B cell (primary cell): ENCODE data around the gene GNG3. TPM values are rescaled to one million over a fixed set of nuclear protein-coding genes. Genes with fewer than 3 reads are reported as not detected.
"Not testable (repeated sequence)": the region's sequence is repeated elsewhere in the genome, so short reads cannot be mapped to it uniquely, and the experiment has no call there.

ENCODE experiments used
- ATAC-seq: fragments of 200-7000 bp; cut with Tn5 transposase; one replicate; pipeline ENCODE4 v1.10.0; 2021; ENCODE audit warnings: low read depth, mild to moderate bottlenecking, moderate number of reproducible peaks, moderate library complexity
- CTCF ChIA-PET: fragments of 350-600 bp; sonication (Branson Sonifier 250); formaldehyde crosslinking; loops from one replicate; lab custom pipeline; 2021; ENCODE audit warnings: antibody characterized with exemption, inconsistent platforms; lab: Charles Lee
- POLR2A ChIA-PET: fragments of 350-600 bp; sonication (Branson Sonifier 250); formaldehyde crosslinking; loops from one replicate; lab custom pipeline; 2021; ENCODE audit warnings: antibody characterized with exemption; lab: Charles Lee
- DNase-seq: peaks from one replicate; pipeline ENCODE4 v3.0.0; 2013
- H2AFZ ChIP-seq: 2 replicates; pipeline ENCODE4 v1.6.1; 2012; ENCODE audit warnings: mild to moderate bottlenecking, low read depth, low read length; ENCODE audit not compliant: insufficient read depth, poor library complexity, severe bottlenecking
- H3K27ac ChIP-seq, 2 donors: 1 replicate in 1 of 2; 2 replicates in 1 of 2; pipeline ENCODE4 v1.5.1; 2012 to 2013; ENCODE audit warnings: low read length in 2 of 2, mild to moderate bottlenecking in 2 of 2, moderate library complexity in 1 of 2
- H3K27me3 ChIP-seq, 4 experiments: fragments of 200-600 bp in 1 of 4; sonication (generic) in 1 of 4; replicated peaks in 1 of 4; 1 replicate in 2 of 4; 2 replicates in 2 of 4; pipeline versions ENCODE4 v1.6.1 to v1.7.0; 2013 to 2016; ENCODE audit warnings: low read length in 3 of 4, mild to moderate bottlenecking in 2 of 4, mixed read lengths in 1 of 4, moderate library complexity in 1 of 4; ENCODE audit not compliant: insufficient read depth in 4 of 4, control insufficient read depth in 3 of 4; ENCODE audit errors: control extremely low read depth in 1 of 4
- H3K36me3 ChIP-seq, 2 experiments: replicated peaks in 1 of 2; 1 replicate in 1 of 2; 2 replicates in 1 of 2; pipeline versions ENCODE4 v1.6.1 to v1.7.1; 2013; ENCODE audit warnings: low read length in 1 of 2; ENCODE audit not compliant: insufficient read depth in 2 of 2, control insufficient read depth in 1 of 2; ENCODE audit errors: control extremely low read depth in 1 of 2, extremely low read depth in 1 of 2
- H3K4me1 ChIP-seq, 2 donors: fragments of 200-600 bp in 1 of 2; sonication (generic) in 1 of 2; 1 replicate in 1 of 2; 2 replicates in 1 of 2; pipeline versions ENCODE4 v1.5.1 to v1.6.1; 2013 to 2017; ENCODE audit warnings: low read length in 2 of 2; ENCODE audit not compliant: control insufficient read depth in 2 of 2, insufficient read depth in 2 of 2
- H3K4me2 ChIP-seq: replicated peaks from 2 replicates; pipeline ENCODE3; 2012; ENCODE audit warnings: mild to moderate bottlenecking, low read depth, low read length; ENCODE audit not compliant: poor library complexity, severe bottlenecking
- H3K4me3 ChIP-seq, 5 experiments: fragments of 200-600 bp in 1 of 5; sonication (generic) in 1 of 5; 1 replicate in 3 of 5; 2 replicates in 2 of 5; pipeline versions ENCODE4 v1.5.1 to v1.7.0; 2011 to 2016; ENCODE audit warnings: low read length in 4 of 5, mild to moderate bottlenecking in 4 of 5, low read depth in 2 of 5, control low read depth in 1 of 5, moderate library complexity in 1 of 5; ENCODE audit not compliant: insufficient read depth in 1 of 5; ENCODE audit errors: control extremely low read depth in 1 of 5, extremely low read depth in 1 of 5
- H3K79me2 ChIP-seq: fragments of 200-600 bp; sonication (generic); one replicate; pipeline ENCODE4 v1.6.0; 2016; ENCODE audit warnings: low read length; ENCODE audit not compliant: control insufficient read depth, insufficient read depth
- H3K9ac ChIP-seq: fragments of 200-600 bp; sonication (generic); 2 replicates; pipeline ENCODE4 v1.6.1; 2017; ENCODE audit warnings: mild to moderate bottlenecking, low read length, moderate library complexity
- H3K9me3 ChIP-seq, 3 donors: one replicate each; pipeline versions ENCODE4 v1.6.1 to v1.7.1; 2013; ENCODE audit warnings: low read length in 2 of 3; ENCODE audit not compliant: control insufficient read depth in 2 of 3, insufficient read depth in 1 of 3; ENCODE audit errors: control extremely low read depth in 1 of 3
- H4K20me1 ChIP-seq: 2 replicates; pipeline ENCODE4 v1.6.0; 2012; ENCODE audit warnings: mild to moderate bottlenecking, low read length; ENCODE audit not compliant: insufficient read depth, control insufficient read depth, poor library complexity, severe bottlenecking
- H3K27ac Mint-ChIP-seq: one replicate; pipeline ENCODE4 v1.8.0; 2021; ENCODE audit warnings: mixed read lengths
- H3K27me3 Mint-ChIP-seq: one replicate; pipeline ENCODE4 v1.8.0; 2021; ENCODE audit warnings: mixed read lengths
- H3K4me1 Mint-ChIP-seq: one replicate; pipeline ENCODE4 v1.8.0; 2021; ENCODE audit warnings: mixed read lengths
- H3K4me3 Mint-ChIP-seq: one replicate; pipeline ENCODE4 v1.8.0; 2021; ENCODE audit warnings: mixed read lengths
- H3K9me3 Mint-ChIP-seq: one replicate; pipeline ENCODE4 v1.8.0; 2022; ENCODE audit warnings: mixed read lengths; ENCODE audit not compliant: insufficient read depth
- EZH2 ChIP-seq: IDR thresholded peaks from 2 replicates; pipeline ENCODE4 v1.6.1; 2012; ENCODE audit warnings: borderline replicate concordance, low read depth, mild to moderate bottlenecking, moderate library complexity, low read length; ENCODE audit not compliant: insufficient read depth, poor library complexity, severe bottlenecking
- WGBS: methylation state at CpG from one replicate; pipeline ENCODE4 v1.1.5; 2013; ENCODE audit warnings: missing lambda C conversion rate; ENCODE audit not compliant: insufficient coverage; 5-methylcytosine and 5-hydroxymethylcytosine counted together
- intact Hi-C: fragments of 100-400 bp; cut with micrococcal nuclease; formaldehyde crosslinking; loops from one replicate; pipeline ENCODE4 v1.10.0; 2022
- polyA plus RNA-seq: library from polyadenylated mRNA; depleted of rRNA; stranded (reverse); fragments of >200 nt; gene quantifications from 2 replicates; pipeline ENCODE4 v1.2.3, GENCODE V29; 2012
- total RNA-seq, 2 donors: library from RNA; stranded (reverse); fragments of 120-200 nt in 1 of 2; gene quantifications; 1 replicate in 1 of 2; 2 replicates in 1 of 2; pipeline versions ENCODE4 v1.2.3 to v1.2.4, GENCODE V29; 2013 to 2022
- TF ChIP-seq, protein P1 (sequence below): fragments of 200-600 bp; IDR thresholded peaks from one replicate; pipeline ENCODE4 v1.8.0; 2022; ENCODE audit warnings: antibody characterized with exemption, mild to moderate bottlenecking

The GNG3 gene
- total and polyA plus RNA-seq, 2 donors (not counting 1 experiment from before 2014, with no cell fraction given), result 2.1 to 5.5 TPM

DNA sequence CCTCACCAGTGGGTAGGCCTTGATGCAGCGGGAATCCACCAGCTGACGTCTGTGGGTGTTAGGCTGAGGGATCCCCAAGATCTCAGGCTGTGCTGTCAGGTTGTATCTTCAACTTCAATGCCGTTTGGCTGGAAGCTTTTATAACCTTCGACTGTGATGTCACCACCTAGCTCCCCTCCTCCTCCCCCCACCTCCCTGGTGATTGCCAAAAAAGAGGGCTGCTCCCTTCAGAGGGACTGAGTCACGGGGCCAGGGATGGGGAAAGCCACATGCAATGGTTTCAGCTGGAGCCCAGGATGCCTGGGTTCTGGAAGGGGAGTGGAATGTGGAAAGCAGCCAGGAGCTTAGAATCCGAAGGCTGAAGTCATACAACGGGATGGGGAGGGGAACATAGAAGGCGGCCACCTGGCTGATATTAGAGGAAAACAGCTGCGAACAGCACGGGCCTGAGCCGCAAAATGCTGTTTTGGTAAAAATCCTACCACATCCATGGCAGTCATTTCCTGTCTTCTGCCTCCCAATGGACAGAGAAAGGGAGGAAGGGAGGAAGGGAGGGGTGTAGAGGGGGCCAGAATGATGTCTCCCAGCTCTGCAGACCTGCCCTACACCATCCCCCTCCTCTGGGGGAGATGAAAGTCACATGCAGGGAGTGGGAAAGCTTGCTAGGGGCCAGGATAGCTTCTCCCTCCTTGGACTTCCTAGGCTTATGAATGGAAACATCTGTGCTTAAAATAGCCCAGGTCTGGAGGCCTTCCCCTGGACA is 17.9 kb upstream of the GNG3 start, which contains the start of gene LRRN4CL:
LRRN4CL (minus strand) TSS at position 110 of the 763 bp plus-strand sequence. CDS start 1,022 bp downstream, outside the sequence.
- intact Hi-C loops, result no loop called here
- Histone ChIP-seq H3K27ac (no peak within 1 kb of the TSS), H3K36me3 (peaks cover 0 to 18% of the 10 kb centered on the region in 2 experiments), H2AFZ (no peak within 1 kb of the TSS), H3K79me2 (no peaks in the 10 kb centered on the region), H3K4me3 (no peak within 1 kb of the TSS), H3K9me3 (no peaks in the 10 kb centered on the region), H3K4me2 (no peak within 1 kb of the TSS), H3K4me1 (peaks cover 3 to 6% of the 10 kb centered on the region in 2 donors), H4K20me1 (no peaks in the 10 kb centered on the region), H3K27me3 (peaks cover 0 to 17% (median 6%) of the 10 kb centered on the region in 4 experiments), H3K9ac (no peak within 1 kb of the TSS)
- 95% methylated on average over 6 of the region's 11 CpGs for WGBS
- no peak for ATAC-seq
- Mint-ChIP-seq H3K9me3 (no peaks in the 10 kb centered on the region), H3K4me1 (peaks cover under 1% of the 10 kb centered on the region), H3K4me3 (no peak within 1 kb of the TSS), H3K27me3 (peaks cover 4% of the 10 kb centered on the region), H3K27ac (peak within 1 kb of the TSS; percentile 26)
- ChIA-PET CTCF (interaction anchor here (0.7 to 1.6 kb wide), 5 partner anchors 9 to 174 kb away, joined by 3 to 5 read pairs (median 4); no protein-coding TSS in a partner anchor), POLR2A (interaction anchor here (0.9 kb wide), 1 partner anchor 38 kb away, joined by 3 read pairs; the partner anchor contains the start of gene HNRNPUL2)
- DNase-seq, result no peak
- TF ChIP-seq, protein P1, sequence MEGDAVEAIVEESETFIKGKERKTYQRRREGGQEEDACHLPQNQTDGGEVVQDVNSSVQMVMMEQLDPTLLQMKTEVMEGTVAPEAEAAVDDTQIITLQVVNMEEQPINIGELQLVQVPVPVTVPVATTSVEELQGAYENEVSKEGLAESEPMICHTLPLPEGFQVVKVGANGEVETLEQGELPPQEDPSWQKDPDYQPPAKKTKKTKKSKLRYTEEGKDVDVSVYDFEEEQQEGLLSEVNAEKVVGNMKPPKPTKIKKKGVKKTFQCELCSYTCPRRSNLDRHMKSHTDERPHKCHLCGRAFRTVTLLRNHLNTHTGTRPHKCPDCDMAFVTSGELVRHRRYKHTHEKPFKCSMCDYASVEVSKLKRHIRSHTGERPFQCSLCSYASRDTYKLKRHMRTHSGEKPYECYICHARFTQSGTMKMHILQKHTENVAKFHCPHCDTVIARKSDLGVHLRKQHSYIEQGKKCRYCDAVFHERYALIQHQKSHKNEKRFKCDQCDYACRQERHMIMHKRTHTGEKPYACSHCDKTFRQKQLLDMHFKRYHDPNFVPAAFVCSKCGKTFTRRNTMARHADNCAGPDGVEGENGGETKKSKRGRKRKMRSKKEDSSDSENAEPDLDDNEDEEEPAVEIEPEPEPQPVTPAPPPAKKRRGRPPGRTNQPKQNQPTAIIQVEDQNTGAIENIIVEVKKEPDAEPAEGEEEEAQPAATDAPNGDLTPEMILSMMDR, result no peak
- TF ChIP-seq EZH2, result no peak

DNA sequence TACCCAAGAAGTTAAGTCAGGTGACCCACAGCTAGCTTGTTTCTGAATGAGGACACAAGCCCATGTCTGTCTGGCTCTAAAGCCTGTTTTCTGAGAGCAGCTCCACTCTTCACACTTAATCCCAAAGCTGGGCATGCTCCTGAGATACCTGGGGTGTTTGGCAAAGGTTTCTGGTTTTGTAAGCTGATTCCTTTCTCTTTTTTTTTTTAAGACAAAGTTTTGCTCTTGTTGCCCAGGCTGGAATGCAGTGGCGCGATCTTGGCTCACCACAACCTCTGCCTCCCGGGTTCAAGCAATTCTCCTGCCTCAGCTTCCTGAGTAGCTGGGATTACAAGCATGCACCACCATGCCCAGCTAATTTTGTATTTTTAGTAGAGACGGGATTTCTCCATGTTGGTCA is 13.9 kb upstream of the GNG3 start:
- H3K27me3 Mint-ChIP-seq, H2AFZ ChIP-seq, H3K4me3 Mint-ChIP-seq, H3K4me3 ChIP-seq, H3K4me2 ChIP-seq, ATAC-seq, DNase-seq, H3K27me3 ChIP-seq, H4K20me1 ChIP-seq, H3K9ac ChIP-seq, H3K4me1 ChIP-seq, H3K9me3 ChIP-seq, H3K4me1 Mint-ChIP-seq, H3K27ac ChIP-seq, H3K27ac Mint-ChIP-seq, H3K79me2 ChIP-seq, H3K9me3 Mint-ChIP-seq: not testable (repeated sequence)
- H3K36me3 ChIP-seq, result peaks cover 0 to 18% of the 10 kb centered on the region in 2 experiments
- ChIA-PET POLR2A (interaction anchor here (0.7 to 1.4 kb wide), 2 partner anchors 12 to 34 kb away, joined by 4 to 5 read pairs; partner anchors contain the start of gene HNRNPUL2), CTCF (interaction anchor here (0.6 to 5.3 kb wide), 24 partner anchors 8 to 312 kb away, joined by 3 to 41 read pairs (median 4); partner anchors contain the start of genes BSCL2, C11orf98, CSKMT and LBHD1)
- intact Hi-C loops, result loop anchor here (1.0 kb wide), 5 partner anchors 14 to 313 kb away; partner anchors contain the start of gene UBXN1
- no CpG with 5 or more reads among the region's 4 CpGs for WGBS
